Measurements from ENCODE around the gene TRIOBP. TPM values are rescaled to one million over a fixed set of nuclear protein-coding genes. Genes with fewer than 3 reads are reported as not detected.

Gene TRIOBP
- total and polyA plus RNA-seq, 2 of the 13 experiments (the other 11 are each of a cell fraction or from before 2014, with no cell fraction given) = 6.1 to 15.4 TPM

DNA sequence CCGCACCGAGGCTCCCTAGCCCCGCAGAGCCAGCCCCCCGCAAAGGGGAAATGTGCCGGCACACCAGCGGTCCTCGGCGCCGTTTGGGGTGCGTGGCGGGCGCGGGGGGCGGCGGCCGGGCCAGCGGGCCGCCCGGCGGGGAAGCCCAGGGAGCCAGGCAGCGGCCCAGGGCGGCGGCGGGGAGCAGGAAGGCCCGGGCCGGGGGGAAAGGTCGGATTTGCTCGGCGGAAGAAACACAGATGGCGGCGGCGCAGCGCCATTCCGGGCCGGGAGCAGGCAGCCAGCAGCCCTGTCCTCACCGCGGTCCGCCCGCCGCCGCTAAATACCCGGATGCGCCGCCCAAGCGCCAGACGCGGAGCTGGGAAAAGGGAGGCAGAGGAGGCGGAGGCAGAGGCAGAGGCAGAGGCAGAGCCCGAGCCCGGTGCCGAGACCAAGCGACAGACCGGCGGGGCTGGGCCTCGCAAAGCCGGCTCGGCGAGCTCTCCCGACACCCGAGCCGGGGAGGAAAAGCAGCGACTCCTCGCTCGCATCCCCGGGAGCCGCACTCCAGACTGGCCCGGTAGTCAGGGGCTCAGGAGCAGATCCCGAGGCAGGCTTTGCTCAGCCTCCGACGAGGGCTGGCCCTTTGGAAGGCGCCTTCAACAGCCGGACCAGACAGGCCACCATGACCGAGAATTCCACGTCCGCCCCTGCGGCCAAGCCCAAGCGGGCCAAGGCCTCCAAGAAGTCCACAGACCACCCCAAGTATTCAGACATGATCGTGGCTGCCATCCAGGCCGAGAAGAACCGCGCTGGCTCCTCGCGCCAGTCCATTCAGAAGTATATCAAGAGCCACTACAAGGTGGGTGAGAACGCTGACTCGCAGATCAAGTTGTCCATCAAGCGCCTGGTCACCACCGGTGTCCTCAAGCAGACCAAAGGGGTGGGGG, 108.3 kb downstream of the TRIOBP start (continued):
- TF ChIP-seq TERF1 (CRISPR knock-in tag; IDR thresholded peaks at IDR 0.05) = no peak
- peak; percentile 61; the same call in 1 of the 2 replicates for TF ChIP-seq MYC (CRISPR knock-in tag; IDR thresholded peaks at IDR 0.05; ENCODE audit: borderline replicate concordance)
- TF ChIP-seq ZFP90 (CRISPR knock-in tag; IDR thresholded peaks at IDR 0.05; ENCODE audit: borderline replicate concordance) = peak; percentile 84; the same call in 1 of the 2 replicates
- peak; percentile 90 for TF ChIP-seq SAP130 (CRISPR knock-in tag; IDR thresholded peaks at IDR 0.05; ENCODE audit: low read depth)
- TF ChIP-seq RARG (CRISPR knock-in tag; IDR thresholded peaks at IDR 0.05; ENCODE audit: low read depth) = no peak
- TF ChIP-seq ZNF710 (CRISPR knock-in tag; IDR thresholded peaks at IDR 0.05; ENCODE audit: borderline replicate concordance) = no peak
- TF ChIP-seq HNRNPH1 (optimal IDR thresholded peaks at IDR 0.05; ENCODE audit: low read depth, low read length) = peak; percentile 96
- TF ChIP-seq MAZ (IDR thresholded peaks at IDR 0.05; ENCODE audit: borderline replicate concordance, low read depth, low read length) = peak; percentile 38; the same call in 1 of the 2 replicates
- peak; percentile 90 for TF ChIP-seq MAZ (CRISPR knock-in tag; IDR thresholded peaks at IDR 0.05; ENCODE audit: low read depth)
- no peak for TF ChIP-seq ZNF652 (CRISPR knock-in tag; IDR thresholded peaks at IDR 0.05; ENCODE audit: borderline replicate concordance, low read depth)
- TF ChIP-seq STAT5B (CRISPR knock-in tag; IDR thresholded peaks at IDR 0.05) = no peak
- TF ChIP-seq TEAD2 (CRISPR knock-in tag; IDR thresholded peaks at IDR 0.05) = no peak; the same call in 1 of the 2 replicates
- peak; percentile 83 for TF ChIP-seq YEATS2 (CRISPR knock-in tag; IDR thresholded peaks at IDR 0.05; ENCODE audit: borderline replicate concordance)
- TF ChIP-seq CEBPB (IDR thresholded peaks at IDR 0.05; ENCODE audit: borderline replicate concordance, low read depth, low read length) = no peak
- 0 out of 2 replicates have a peak, but pooled peaks have one; percentile 8 for TF ChIP-seq PPARG (CRISPR knock-in tag; conservative IDR thresholded peaks at IDR 0.05)
- peak; percentile 63 for TF ChIP-seq ZFP91 (CRISPR knock-in tag; IDR thresholded peaks at IDR 0.05; ENCODE audit: borderline replicate concordance)
- TF ChIP-seq ZNF274 (CRISPR knock-in tag; IDR thresholded peaks at IDR 0.05) = peak; percentile 86
- TF ChIP-seq ZNF251 (CRISPR knock-in tag; IDR thresholded peaks at IDR 0.05) = no peak
- no peak for TF ChIP-seq NR2F2 (IDR thresholded peaks at IDR 0.05; ENCODE audit: borderline replicate concordance, low read depth)
- TF ChIP-seq ZBTB21 (CRISPR knock-in tag; IDR thresholded peaks at IDR 0.05) = no peak; the same call in 1 of the 2 replicates
- TF ChIP-seq ZNF143 (CRISPR knock-in tag; IDR thresholded peaks at IDR 0.05) = peak; percentile 22; the same call in 1 of the 2 replicates
- 0 out of 2 replicates have a peak, but pooled peaks have one; percentile 64 for TF ChIP-seq ZNF841 (CRISPR knock-in tag; IDR thresholded peaks at IDR 0.05; ENCODE audit: borderline replicate concordance)
- TF ChIP-seq, protein P1, sequence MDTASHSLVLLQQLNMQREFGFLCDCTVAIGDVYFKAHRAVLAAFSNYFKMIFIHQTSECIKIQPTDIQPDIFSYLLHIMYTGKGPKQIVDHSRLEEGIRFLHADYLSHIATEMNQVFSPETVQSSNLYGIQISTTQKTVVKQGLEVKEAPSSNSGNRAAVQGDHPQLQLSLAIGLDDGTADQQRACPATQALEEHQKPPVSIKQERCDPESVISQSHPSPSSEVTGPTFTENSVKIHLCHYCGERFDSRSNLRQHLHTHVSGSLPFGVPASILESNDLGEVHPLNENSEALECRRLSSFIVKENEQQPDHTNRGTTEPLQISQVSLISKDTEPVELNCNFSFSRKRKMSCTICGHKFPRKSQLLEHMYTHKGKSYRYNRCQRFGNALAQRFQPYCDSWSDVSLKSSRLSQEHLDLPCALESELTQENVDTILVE (CRISPR knock-in tag; IDR thresholded peaks at IDR 0.05) = peak; percentile 57
- TF ChIP-seq ZFP41 (CRISPR knock-in tag; IDR thresholded peaks at IDR 0.05; ENCODE audit: borderline replicate concordance) = no peak
